Gastrocnemius medialis (tissue), 4 donors: ENCODE results near the gene CEACAM1.

Experiments used
- POLR2A ChIP-seq, 2 donors: fragments of 450-650 bp; IDR thresholded peaks; one replicate each; pipeline ENCODE4 v1.6.1; 2017; ENCODE audit warnings: antibody characterized with exemption in 2 of 2, mild to moderate bottlenecking in 2 of 2, moderate library complexity in 2 of 2
- TF ChIP-seq, protein P1 (sequence below), 5 experiments: fragments of 450-650 bp in 3 of 5; fragments of 200-600 bp in 2 of 5; sonication (generic) in 2 of 5; IDR thresholded peaks in 4 of 5; conservative IDR thresholded peaks in 1 of 5; 1 replicate in 4 of 5; 2 replicates in 1 of 5; pipeline ENCODE4 v1.5.1; 2016 to 2019; ENCODE audit warnings: antibody characterized with exemption in 5 of 5, mild to moderate bottlenecking in 3 of 5, moderate library complexity in 3 of 5

DNA sequence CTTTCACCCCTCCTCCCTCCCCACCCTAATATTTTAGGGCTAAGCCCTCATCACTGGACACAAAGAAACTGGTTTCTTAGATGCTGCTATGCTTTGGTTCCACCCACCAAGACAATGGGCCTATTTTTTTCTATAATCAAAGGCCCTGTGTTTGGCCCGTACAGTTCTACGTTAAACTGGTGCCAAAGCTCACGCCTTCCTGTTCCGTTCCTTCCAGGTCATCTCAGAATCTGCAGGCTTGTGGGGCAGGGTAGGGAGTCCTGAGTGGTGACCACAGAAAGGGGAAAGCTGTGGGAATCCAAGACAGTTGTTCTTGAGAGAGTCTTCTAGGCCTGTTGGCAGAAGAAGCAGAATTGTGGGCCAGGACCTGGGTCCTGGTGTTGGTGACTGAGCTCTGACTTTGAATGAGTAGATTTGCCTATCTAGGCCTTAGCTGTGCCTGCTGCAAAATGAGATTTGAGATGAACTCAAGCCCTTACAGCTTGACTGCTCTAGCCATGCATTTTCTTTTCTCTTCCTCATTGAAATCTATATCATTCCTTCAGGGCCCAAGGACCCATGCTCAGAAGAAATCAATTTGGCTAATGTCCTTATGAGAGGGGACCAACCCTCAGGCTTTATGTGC is 66.5 kb downstream of the CEACAM1 start:
- TF ChIP-seq, protein P1, sequence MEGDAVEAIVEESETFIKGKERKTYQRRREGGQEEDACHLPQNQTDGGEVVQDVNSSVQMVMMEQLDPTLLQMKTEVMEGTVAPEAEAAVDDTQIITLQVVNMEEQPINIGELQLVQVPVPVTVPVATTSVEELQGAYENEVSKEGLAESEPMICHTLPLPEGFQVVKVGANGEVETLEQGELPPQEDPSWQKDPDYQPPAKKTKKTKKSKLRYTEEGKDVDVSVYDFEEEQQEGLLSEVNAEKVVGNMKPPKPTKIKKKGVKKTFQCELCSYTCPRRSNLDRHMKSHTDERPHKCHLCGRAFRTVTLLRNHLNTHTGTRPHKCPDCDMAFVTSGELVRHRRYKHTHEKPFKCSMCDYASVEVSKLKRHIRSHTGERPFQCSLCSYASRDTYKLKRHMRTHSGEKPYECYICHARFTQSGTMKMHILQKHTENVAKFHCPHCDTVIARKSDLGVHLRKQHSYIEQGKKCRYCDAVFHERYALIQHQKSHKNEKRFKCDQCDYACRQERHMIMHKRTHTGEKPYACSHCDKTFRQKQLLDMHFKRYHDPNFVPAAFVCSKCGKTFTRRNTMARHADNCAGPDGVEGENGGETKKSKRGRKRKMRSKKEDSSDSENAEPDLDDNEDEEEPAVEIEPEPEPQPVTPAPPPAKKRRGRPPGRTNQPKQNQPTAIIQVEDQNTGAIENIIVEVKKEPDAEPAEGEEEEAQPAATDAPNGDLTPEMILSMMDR (IDR thresholded peaks at IDR 0.05 in 4 of 5, conservative IDR thresholded peaks at IDR 0.05 in 1 of 5), result no peak
- no peak for TF ChIP-seq POLR2A (IDR thresholded peaks at IDR 0.05)
